Measurements from ENCODE around the gene TFR2.

DNA sequence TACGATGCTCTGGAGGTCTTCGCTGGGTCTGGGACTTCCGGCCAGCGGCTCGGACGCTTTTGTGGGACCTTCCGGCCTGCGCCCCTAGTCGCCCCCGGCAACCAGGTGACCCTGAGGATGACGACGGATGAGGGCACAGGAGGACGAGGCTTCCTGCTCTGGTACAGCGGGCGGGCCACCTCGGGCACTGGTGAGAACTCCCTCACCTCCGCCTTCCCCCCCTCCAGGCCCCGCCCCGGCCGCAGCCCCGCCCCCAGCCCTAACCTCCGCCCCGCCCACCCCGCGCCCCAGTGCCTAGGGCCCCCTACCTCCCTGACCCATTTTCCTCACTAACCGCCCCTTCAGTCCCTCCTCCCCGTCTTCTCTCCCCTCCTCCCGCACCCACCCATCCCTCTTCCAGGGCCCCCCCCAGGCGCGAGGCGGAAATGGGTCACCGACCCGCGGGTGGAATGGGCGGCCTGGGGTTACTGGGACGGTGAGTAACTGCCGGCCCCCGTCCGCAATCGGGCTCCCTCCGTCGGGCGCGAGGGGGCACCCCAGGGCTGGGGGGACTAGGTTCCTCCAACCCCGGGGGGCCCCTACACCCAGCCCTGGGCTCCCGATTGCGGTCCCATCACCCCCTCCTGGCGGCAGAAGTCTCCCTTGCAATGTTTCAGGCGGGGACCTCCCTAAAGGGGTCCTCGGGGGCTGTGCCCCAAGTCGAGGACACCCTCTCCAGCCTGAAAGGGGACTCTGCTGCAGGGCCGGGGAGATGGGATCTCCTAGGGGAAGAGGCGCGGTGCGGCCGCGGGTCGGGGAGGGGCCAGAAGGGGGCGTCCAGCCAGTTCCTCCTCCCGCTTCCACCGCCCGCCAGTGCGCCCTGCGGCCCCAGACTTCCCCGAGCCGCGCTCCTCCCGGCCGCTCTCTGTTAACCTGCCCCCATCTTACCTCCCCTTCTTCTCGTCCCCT is 37.0 kb downstream of the TFR2 start:
- TF ChIP-seq POLR2A (IDR thresholded peaks at IDR 0.05): peak in 2 of 3 donors; percentile 47 to 50
- TF ChIP-seq, protein P1, sequence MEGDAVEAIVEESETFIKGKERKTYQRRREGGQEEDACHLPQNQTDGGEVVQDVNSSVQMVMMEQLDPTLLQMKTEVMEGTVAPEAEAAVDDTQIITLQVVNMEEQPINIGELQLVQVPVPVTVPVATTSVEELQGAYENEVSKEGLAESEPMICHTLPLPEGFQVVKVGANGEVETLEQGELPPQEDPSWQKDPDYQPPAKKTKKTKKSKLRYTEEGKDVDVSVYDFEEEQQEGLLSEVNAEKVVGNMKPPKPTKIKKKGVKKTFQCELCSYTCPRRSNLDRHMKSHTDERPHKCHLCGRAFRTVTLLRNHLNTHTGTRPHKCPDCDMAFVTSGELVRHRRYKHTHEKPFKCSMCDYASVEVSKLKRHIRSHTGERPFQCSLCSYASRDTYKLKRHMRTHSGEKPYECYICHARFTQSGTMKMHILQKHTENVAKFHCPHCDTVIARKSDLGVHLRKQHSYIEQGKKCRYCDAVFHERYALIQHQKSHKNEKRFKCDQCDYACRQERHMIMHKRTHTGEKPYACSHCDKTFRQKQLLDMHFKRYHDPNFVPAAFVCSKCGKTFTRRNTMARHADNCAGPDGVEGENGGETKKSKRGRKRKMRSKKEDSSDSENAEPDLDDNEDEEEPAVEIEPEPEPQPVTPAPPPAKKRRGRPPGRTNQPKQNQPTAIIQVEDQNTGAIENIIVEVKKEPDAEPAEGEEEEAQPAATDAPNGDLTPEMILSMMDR (IDR thresholded peaks at IDR 0.05): peak; percentile 15 to 56 (median 33)
